HFF-Myc (cell line): ENCODE measurements around the gene AWAT2.
"Not testable (repeated sequence)": the region's sequence is repeated elsewhere in the genome, so short reads cannot be mapped to it uniquely, and the experiment has no call there.

Source experiments
- DNase-seq: peaks from one replicate; pipeline ENCODE4 v3.0.0-alpha.2; 2011; ENCODE audit warnings: low read depth; ENCODE audit errors: extremely low read depth
- H3K4me3 ChIP-seq: replicated peaks from 2 replicates; pipeline ENCODE4 v1.5.1; 2011; ENCODE audit warnings: low read depth, mild to moderate bottlenecking, control low read depth, low read length
- CTCF ChIP-seq: IDR thresholded peaks from 2 replicates; pipeline ENCODE4 v1.5.1; 2012; ENCODE audit warnings: mild to moderate bottlenecking, low read depth, low read length, control low read depth; ENCODE audit errors: missing control alignments

Gene AWAT2

GRCh38 chrX:70009049-70009448 lies 40.7 kb downstream of the AWAT2 start:
- H3K4me3 ChIP-seq, result no peak overlapping the region
- no peak for TF ChIP-seq CTCF
- no peak for DNase-seq

GRCh38 chrX:70007946-70008345 lies 41.8 kb downstream of the AWAT2 start:
- no peak for DNase-seq
- no peak for TF ChIP-seq CTCF
- no peak overlapping the region for H3K4me3 ChIP-seq

GRCh38 chrX:70001708-70002341 lies 47.9 kb downstream of the AWAT2 start:
- H3K4me3 ChIP-seq, result no peak overlapping the region
- no peak for DNase-seq
- no peak for TF ChIP-seq CTCF

GRCh38 chrX:70001269-70001668 lies 48.5 kb downstream of the AWAT2 start:
- H3K4me3 ChIP-seq, result no peak overlapping the region
- TF ChIP-seq CTCF, result no peak
- no peak for DNase-seq

DNA sequence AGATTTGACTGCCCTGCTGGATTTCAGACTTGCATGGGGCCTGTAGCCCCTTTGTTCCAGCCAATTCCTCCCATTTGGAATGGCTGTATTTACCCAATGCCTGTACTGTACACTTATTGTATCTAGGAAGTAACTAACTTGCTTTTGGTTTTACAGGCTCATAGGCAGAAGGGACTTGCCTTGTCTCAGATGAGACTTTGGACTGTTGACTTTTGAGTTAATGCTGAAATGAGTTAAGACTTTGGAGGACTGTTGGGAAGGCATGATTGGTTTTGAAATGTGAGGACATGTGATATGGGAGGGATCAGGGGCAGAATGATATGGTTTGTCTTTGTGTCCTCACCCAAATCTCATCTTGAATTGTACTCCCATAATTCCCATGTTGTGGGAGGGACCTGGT lies 51.4 kb downstream of the AWAT2 start:
- DNase-seq, H3K4me3 ChIP-seq: not testable (repeated sequence)

GRCh38 chrX:69996113-69996468 lies 53.6 kb downstream of the AWAT2 start:
- no peak for TF ChIP-seq CTCF
- no peak overlapping the region for H3K4me3 ChIP-seq
- no peak for DNase-seq

- no peak overlapping the region for H3K4me3 ChIP-seq
- DNase-seq, result no peak
- TF ChIP-seq CTCF, result no peak
These were observed 54.2 kb downstream of the AWAT2 start for GRCh38 chrX:69995362-69996112.
